GM12891 (cell line): ENCODE measurements around the gene LINC00237.

Source experiments
- POLR2A ChIP-seq: IDR thresholded peaks from 2 replicates; pipeline ENCODE4 v1.6.1; 2011; ENCODE audit warnings: low read depth, low read length, control low read depth
- POLR2AphosphoS5 ChIP-seq: IDR thresholded peaks from 2 replicates; pipeline ENCODE4 v1.6.1; 2011; ENCODE audit warnings: low read depth, low read length, control low read depth
- SPI1 ChIP-seq: IDR thresholded peaks from 2 replicates; pipeline ENCODE4 v1.6.1; 2011; ENCODE audit warnings: low read depth, low read length, control low read depth

DNA sequence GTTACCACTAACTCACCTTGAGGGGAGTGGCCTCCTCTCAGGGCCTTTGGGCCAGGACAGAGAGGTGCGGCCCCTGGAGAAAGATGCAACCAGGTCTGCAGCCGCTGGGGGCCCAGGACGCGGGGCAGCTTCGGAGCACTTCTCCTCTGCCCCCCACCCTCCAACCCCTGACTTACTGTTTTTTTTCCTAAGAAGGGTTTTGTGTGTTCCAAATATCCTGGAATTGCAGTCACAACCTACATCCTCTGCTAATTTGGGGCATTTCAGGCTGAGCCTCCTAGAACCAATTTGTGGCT lies 1.7 kb downstream of the LINC00237 start:
- no peak for TF ChIP-seq POLR2AphosphoS5
- no peak for TF ChIP-seq POLR2A
- no peak for TF ChIP-seq SPI1
